Measurements from ENCODE around the gene KLRF2.

GRCh38 chr12:9843407-9843806 is 37.9 kb upstream of the KLRF2 start:
- TF ChIP-seq POLR2AphosphoS5 (IDR thresholded peaks at IDR 0.05) (no peak), POLR2A (IDR thresholded peaks at IDR 0.05) (no peak), EP300 (IDR thresholded peaks at IDR 0.05; ENCODE audit: low read depth) (no peak)
- TF ChIP-seq, protein P1, sequence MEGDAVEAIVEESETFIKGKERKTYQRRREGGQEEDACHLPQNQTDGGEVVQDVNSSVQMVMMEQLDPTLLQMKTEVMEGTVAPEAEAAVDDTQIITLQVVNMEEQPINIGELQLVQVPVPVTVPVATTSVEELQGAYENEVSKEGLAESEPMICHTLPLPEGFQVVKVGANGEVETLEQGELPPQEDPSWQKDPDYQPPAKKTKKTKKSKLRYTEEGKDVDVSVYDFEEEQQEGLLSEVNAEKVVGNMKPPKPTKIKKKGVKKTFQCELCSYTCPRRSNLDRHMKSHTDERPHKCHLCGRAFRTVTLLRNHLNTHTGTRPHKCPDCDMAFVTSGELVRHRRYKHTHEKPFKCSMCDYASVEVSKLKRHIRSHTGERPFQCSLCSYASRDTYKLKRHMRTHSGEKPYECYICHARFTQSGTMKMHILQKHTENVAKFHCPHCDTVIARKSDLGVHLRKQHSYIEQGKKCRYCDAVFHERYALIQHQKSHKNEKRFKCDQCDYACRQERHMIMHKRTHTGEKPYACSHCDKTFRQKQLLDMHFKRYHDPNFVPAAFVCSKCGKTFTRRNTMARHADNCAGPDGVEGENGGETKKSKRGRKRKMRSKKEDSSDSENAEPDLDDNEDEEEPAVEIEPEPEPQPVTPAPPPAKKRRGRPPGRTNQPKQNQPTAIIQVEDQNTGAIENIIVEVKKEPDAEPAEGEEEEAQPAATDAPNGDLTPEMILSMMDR (IDR thresholded peaks at IDR 0.05), result no peak

Data from transverse colon (tissue), 4 donors.